Measurements from ENCODE around the gene PTGFRN.

GRCh38 chr1:116968724-116969123 lies 59.0 kb downstream of the PTGFRN start:
- TF ChIP-seq CTCF (IDR thresholded peaks at IDR 0.05; ENCODE audit: insufficient read depth, low read length) (no peak), POLR2AphosphoS5 (IDR thresholded peaks at IDR 0.05; ENCODE audit: low read depth) (no peak)
